HS-27A (cell line): Measurements from ENCODE around the gene MDM1.

ENCODE experiments used
- DNase-seq: peaks from one replicate; pipeline ENCODE4 v3.0.0-alpha.2; 2012; ENCODE audit warnings: low read depth, missing footprints

Gene MDM1

GRCh38 chr12:68321140-68321539 lies 11.0 kb downstream of the MDM1 start:
- no peak for DNase-seq

GRCh38 chr12:68319988-68320623 lies 12.1 kb downstream of the MDM1 start:
- no peak for DNase-seq

- DNase-seq, result no peak
Measured at GRCh38 chr12:68317047-68317667, 15.0 kb downstream of the MDM1 start.

GRCh38 chr12:68310370-68310769 lies 21.8 kb downstream of the MDM1 start:
- peak; percentile 88 for DNase-seq

- DNase-seq, result no peak
Measured at GRCh38 chr12:68306564-68306963, 25.6 kb downstream of the MDM1 start.

- no peak for DNase-seq
Measured at GRCh38 chr12:68305278-68305677, 26.9 kb downstream of the MDM1 start.

- no peak for DNase-seq
Measured at GRCh38 chr12:68304626-68305025, 27.5 kb downstream of the MDM1 start.

- no peak for DNase-seq
Measured at GRCh38 chr12:68303850-68304249, 28.3 kb downstream of the MDM1 start.

- no peak for DNase-seq
Measured at GRCh38 chr12:68297929-68298328, 34.2 kb downstream of the MDM1 start.

- DNase-seq, result no peak
Measured at GRCh38 chr12:68294251-68294650, 37.9 kb downstream of the MDM1 start.

GRCh38 chr12:68293347-68293746 lies 38.8 kb downstream of the MDM1 start:
- DNase-seq, result no peak

GRCh38 chr12:68292151-68292943 lies 39.8 kb downstream of the MDM1 start:
- DNase-seq, result no peak

GRCh38 chr12:68291396-68292036 lies 40.6 kb downstream of the MDM1 start:
- no peak for DNase-seq

GRCh38 chr12:68290126-68290525 lies 42.0 kb downstream of the MDM1 start:
- no peak for DNase-seq

GRCh38 chr12:68287106-68287505 lies 45.1 kb downstream of the MDM1 start:
- no peak for DNase-seq

- DNase-seq, result no peak
Measured at GRCh38 chr12:68286396-68286795, 45.8 kb downstream of the MDM1 start.

- DNase-seq, result no peak
Measured at GRCh38 chr12:68285541-68285940, 46.6 kb downstream of the MDM1 start.

GRCh38 chr12:68281322-68282077 lies 50.7 kb downstream of the MDM1 start:
- DNase-seq, result no peak

- no peak for DNase-seq
Measured at GRCh38 chr12:68280240-68280639, 51.9 kb downstream of the MDM1 start.

GRCh38 chr12:68279227-68280054 lies 52.7 kb downstream of the MDM1 start:
- DNase-seq, result no peak

GRCh38 chr12:68276402-68276930 lies 55.7 kb downstream of the MDM1 start:
- no peak for DNase-seq
